Neural crest cell (in vitro differentiated cells): ENCODE measurements around the gene EHD1. TPM values are rescaled to one million over a fixed set of nuclear protein-coding genes. Genes with fewer than 3 reads are reported as not detected.

Experiments
- DNase-seq: peaks from one replicate; pipeline ENCODE4 v3.0.0; 2021; ENCODE audit warnings: low read depth, mixed read lengths, low spot score
- H3K27ac Mint-ChIP-seq: one replicate; pipeline ENCODE4 v1.8.0; 2021; ENCODE audit warnings: mild to moderate bottlenecking, mixed read lengths; ENCODE audit not compliant: unreplicated experiment
- H3K27me3 Mint-ChIP-seq: 2 replicates; pipeline ENCODE4 v1.8.0; 2021; ENCODE audit warnings: low read depth, mild to moderate bottlenecking, mixed read lengths
- H3K36me3 Mint-ChIP-seq: 2 replicates; pipeline ENCODE4 v1.8.0; 2021; ENCODE audit warnings: low read depth, mild to moderate bottlenecking, mixed read lengths
- H3K4me1 Mint-ChIP-seq: 2 replicates; pipeline ENCODE4 v1.8.0; 2021; ENCODE audit warnings: mixed read lengths
- H3K4me3 Mint-ChIP-seq: one replicate; pipeline ENCODE4 v1.8.0; 2021; ENCODE audit warnings: mild to moderate bottlenecking, mixed read lengths
- H3K9me3 Mint-ChIP-seq: 2 replicates; pipeline ENCODE4 v1.8.0; 2021; ENCODE audit warnings: mixed read lengths
- CTCF ChIP-seq: fragments of 200-600 bp; sonication (generic); conservative IDR thresholded peaks from 2 replicates; pipeline ENCODE4 v1.5.0; 2021; ENCODE audit warnings: antibody characterized with exemption, mild to moderate bottlenecking
- total RNA-seq: library from RNA; stranded (reverse); gene quantifications from 2 replicates; pipeline ENCODE4 v1.2.1, GENCODE V29; 2021

The EHD1 gene
- total RNA-seq, 1 donor from 2014 or later = 74.2 TPM

DNA sequence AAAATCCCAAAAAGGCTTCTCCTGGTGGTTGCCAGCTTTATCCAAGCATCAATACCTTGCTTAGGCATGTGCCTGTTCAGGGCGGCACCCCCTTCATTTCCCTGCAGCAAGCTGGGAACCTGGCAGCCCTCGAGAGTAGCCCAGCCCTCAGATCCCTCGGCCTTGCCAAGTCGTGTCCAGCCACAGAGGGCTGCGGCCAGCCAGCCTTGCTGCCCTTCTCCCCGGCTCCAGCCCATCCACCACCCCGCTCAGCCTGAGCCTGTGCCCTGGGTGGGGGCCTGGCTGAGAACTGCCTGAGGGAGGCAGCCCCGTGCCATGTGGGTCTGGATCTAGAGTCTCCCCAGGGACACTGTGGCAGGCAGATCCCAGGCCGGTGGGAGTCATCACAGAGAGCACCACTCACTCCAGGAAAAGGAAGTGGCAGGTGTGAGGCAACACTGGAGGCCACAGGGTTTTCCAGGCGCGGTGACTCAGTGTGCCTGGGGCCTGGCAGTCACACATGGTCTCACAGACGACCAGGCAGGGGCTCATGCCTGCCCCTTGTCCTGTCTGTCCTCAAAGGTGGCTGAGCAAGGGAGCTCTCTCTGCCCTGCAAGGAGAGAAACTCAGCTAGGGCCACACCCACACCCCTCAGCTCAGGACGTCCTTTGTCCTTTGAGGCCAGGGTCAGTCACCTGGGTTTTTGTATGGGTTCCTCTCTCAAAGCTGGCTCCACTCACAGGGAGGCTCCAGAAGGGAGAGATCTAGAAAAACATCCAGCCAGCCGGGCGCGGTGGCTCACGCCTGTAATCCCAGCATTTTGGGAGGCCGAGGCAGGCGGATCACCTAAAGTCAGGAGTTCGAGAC is 21.8 kb downstream of the EHD1 start:
- no peaks in the 10 kb centered on the region for H3K27me3 Mint-ChIP-seq
- peaks cover 7% of the 10 kb centered on the region for H3K4me1 Mint-ChIP-seq
- no peak overlapping the region for H3K27ac Mint-ChIP-seq
- H3K9me3 Mint-ChIP-seq = no peaks in the 10 kb centered on the region
- peaks cover 2% of the 10 kb centered on the region for H3K36me3 Mint-ChIP-seq
- H3K4me3 Mint-ChIP-seq = no peak overlapping the region
- DNase-seq = no peak
- TF ChIP-seq CTCF = no peak

DNA sequence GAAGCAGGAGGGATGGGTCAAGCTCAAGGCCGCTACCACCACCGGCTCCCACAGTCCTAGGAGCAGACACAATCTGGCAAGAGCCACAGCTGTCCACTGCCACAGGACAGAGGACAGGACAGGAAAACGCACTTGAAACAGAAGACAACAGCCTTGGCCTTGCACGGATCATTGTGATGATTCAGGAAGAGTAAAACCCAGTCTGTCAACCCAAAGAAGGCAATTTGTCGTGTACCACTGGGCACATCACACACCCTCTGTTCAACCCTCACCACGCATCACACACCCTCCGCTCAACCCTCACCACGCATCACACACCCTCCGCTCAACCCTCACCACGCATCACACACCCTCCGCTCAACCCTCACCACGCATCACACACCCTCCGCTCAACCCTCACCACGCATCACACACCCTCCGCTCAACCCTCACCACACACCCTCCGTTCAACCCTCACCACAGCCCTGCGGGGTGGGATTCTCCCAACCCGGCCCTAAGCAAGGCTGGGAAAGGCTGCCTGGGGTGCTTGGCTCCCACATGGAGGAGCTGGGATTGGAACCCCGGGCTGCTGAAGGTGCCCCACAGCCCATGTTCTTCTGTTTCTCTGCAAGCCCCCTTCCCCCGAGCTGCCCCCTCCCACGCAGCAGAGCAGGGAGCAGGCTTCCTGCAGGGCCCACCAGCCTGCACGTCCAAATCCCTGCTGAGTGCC is 22.7 kb downstream of the EHD1 start:
- H3K36me3 Mint-ChIP-seq = peaks cover 2% of the 10 kb centered on the region
- H3K9me3 Mint-ChIP-seq = no peaks in the 10 kb centered on the region

DNA sequence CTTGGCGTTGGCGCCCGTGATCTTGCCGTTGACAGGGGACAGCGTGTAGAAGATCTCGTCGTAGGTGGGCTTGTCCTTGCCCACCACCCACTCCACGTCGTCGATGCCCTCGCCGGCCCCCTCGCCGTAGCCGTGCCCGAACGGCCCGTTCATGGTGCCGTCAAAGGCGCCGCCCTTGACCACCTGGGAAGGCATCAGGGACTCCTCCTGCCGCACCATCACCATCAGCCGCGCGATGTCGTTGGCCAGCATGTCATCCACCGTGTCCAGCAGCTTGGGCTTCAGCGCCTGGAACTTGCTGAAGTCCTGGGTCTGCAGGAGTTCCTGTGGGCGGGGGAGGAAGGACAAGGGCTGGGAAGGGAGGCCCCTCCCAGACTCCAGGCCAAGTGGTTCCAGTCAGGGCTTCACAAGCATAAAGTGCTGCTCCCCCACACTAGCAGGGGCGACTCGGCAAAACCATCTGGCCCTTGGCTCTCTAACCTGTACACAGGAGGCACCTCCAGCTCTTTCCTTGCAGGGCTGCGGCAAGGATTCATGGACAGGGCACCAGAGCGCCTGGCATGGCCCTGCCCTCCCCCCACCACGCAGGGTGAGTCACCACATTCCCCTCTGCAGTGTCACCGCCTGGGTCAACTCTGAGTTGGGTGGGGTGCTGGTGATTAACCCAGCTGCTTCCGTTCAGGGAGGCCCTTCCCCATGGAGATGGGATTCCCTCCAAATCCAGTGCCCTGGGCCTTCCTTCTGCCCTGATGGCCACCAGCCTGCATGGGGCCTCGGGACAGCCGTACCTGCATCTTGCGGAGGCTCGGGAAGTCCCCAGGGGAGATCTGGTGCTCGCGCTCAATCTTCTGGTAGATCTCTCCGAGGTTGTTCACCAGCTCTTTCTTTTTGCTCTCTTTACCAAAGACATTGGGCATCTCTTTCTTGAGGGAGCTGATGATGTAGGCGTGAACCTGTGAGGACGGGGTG is 23.6 kb downstream of the EHD1 start:
- no peak for DNase-seq
- no peak overlapping the region for H3K27ac Mint-ChIP-seq
- TF ChIP-seq CTCF = no peak

More for the DNA sequence above, 22.7 kb downstream of the EHD1 start:
- peaks cover 14% of the 10 kb centered on the region for H3K4me1 Mint-ChIP-seq
- no peaks in the 10 kb centered on the region for H3K27me3 Mint-ChIP-seq
- TF ChIP-seq CTCF = no peak
- peak overlapping the region; percentile 71 for H3K27ac Mint-ChIP-seq
- DNase-seq = no peak
- no peak overlapping the region for H3K4me3 Mint-ChIP-seq

GRCh38 chr11:64854157-64854533 is 24.3 kb downstream of the EHD1 start:
- Mint-ChIP-seq H3K27me3 (no peaks in the 10 kb centered on the region), H3K4me1 (peaks cover 14% of the 10 kb centered on the region), H3K36me3 (peaks cover 2% of the 10 kb centered on the region), H3K9me3 (no peaks in the 10 kb centered on the region), H3K4me3 (no peak overlapping the region), H3K27ac (no peak overlapping the region)
- no peak for TF ChIP-seq CTCF
- no peak for DNase-seq

More for the DNA sequence above, 23.6 kb downstream of the EHD1 start:
- H3K27me3 Mint-ChIP-seq = no peaks in the 10 kb centered on the region
- peaks cover 2% of the 10 kb centered on the region for H3K36me3 Mint-ChIP-seq
- no peak overlapping the region for H3K4me3 Mint-ChIP-seq
- H3K9me3 Mint-ChIP-seq = no peaks in the 10 kb centered on the region
- H3K4me1 Mint-ChIP-seq = peaks cover 14% of the 10 kb centered on the region

- no peak for TF ChIP-seq CTCF
- Mint-ChIP-seq H3K36me3 (peaks cover 2% of the 10 kb centered on the region), H3K4me3 (no peak overlapping the region), H3K4me1 (peaks cover 14% of the 10 kb centered on the region), H3K9me3 (no peaks in the 10 kb centered on the region), H3K27ac (no peak overlapping the region), H3K27me3 (no peaks in the 10 kb centered on the region)
- no peak for DNase-seq
Measured at GRCh38 chr11:64853709-64854108, 24.7 kb downstream of the EHD1 start.
